Stimulated activated naive CD4-positive, alpha-beta T cell treated with Interleukin-2 at 50 U/mL for 16 hours (primary cell): ENCODE results near the gene PFN3.

Source experiments
- DNase-seq: peaks from one replicate; lab custom pipeline; 2025; lab: John Stamatoyannopoulos, UW

Gene PFN3

DNA sequence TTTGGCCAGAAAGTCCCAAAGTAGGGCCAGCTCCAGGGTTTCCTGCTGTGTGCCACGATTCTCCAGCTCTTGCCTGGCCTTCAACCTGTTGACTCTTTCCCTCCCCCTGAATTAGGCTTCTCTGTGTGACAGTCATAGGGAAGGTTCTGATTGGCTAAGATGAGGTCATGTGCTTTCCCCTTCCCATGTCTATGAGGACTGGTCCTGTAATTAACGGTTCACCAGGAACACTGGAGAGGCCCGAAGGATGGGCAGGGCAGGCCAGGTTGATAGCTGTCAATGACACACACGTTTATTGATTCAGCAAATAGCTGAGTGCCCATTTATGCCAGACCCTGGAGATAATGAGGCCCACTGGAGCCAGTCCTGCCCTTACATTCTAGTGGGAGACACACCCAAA is 37.2 kb upstream of the PFN3 start:
- DNase-seq, result no peak

DNA sequence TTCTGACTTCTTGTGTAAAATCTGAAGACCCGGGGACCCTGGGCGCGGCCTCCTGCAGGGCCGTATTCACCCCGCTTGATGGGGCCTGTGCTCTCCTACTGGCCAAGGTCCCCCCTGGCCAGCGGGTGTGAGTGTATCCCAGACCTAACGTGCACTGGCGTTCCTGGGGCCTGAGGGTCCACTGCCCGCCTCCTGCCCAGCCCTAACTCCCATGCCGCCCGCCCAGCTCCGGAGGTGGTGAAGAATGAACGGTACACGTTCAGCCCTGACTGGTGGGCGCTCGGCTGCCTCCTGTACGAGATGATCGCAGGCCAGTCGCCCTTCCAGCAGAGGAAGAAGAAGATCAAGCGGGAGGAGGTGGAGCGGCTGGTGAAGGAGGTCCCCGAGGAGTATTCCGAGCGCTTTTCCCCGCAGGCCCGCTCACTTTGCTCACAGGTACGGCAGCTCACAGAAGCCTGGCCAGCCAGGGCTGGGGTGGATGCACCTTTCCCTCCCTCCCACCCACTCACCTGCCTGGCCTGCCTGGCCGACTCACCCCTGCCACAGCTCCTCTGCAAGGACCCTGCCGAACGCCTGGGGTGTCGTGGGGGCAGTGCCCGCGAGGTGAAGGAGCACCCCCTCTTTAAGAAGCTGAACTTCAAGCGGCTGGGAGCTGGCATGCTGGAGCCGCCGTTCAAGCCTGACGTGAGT is 35.5 kb upstream of the PFN3 start:
- no peak for DNase-seq

DNA sequence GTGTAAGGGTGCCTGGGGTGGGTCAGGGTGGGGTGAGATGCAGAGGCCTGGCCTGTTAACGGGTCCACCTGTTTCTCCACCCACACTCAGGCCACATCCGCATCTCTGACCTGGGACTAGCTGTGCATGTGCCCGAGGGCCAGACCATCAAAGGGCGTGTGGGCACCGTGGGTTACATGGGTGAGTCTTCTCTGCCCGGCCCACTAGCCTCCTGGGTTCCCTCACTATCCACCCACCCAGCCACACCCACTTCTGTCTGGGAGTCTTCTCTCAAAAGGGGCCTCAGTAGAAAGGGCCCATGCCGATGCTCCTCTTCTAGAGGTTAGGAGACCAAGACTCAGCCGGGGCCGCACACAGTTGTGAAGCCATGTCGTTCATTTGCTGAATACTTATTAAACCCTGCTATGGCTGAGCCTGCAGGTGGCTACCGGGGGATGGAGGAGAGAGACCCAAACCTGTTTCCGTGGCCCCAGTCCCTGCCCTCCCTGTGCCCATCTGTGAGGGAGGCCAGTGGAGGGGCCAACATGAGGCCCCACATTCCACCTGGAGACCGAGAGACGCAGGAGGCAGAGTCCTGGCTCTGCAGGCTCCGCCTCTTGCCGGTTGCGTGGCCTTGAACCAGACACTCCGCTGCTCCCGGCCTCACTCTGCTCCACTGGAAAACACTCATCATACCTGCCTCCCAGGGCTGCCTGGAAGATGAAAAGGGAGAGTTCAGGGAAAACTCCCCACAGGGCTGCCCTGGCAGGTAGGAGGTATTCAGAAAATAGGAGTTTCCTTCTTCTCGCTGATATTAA is 34.7 kb upstream of the PFN3 start:
- no peak for DNase-seq

DNA sequence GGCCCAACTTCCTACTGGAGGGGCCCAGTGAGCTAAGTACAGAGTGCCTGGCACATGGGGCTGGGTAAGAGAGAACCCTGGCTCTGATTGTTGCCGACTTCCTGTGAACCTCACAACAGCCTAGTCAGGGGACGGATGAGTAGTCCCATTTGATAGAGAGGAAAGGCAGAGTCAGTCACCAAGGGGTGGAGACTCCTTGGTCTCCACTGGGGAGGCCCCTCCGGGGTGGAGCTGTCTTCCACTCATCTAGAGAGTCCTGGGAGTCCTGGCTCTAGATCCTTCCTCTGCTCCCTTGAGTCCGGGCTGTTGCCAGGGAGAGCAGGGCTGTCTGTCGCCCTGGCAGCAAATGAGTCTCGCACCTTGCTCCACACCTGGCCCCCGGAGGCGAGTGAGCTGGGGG is 34.0 kb upstream of the PFN3 start:
- DNase-seq, result peak; percentile 54

DNA sequence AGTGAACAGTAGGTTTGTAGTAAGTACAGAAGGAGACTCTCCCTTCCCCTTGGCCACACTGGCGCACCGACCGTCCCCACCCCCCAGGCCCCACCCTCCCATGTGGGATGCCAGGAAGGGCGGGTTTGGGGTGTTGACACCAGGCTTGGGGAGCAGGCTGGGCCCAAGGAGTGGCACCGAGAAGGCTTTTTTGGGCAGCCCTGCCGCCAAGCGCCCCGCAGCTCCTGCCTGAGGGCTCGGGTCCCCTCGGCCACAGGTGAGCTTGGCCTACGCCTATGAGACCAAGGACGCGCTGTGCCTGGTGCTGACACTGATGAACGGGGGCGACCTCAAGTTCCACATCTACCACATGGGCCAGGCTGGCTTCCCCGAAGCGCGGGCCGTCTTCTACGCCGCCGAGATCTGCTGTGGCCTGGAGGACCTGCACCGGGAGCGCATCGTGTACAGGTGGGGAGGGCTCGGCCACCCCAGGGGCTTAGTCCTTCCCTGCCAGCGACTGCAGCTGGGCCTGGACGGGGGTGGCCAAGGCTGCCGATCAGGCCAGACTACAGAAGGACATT is 33.3 kb upstream of the PFN3 start:
- DNase-seq, result no peak

DNA sequence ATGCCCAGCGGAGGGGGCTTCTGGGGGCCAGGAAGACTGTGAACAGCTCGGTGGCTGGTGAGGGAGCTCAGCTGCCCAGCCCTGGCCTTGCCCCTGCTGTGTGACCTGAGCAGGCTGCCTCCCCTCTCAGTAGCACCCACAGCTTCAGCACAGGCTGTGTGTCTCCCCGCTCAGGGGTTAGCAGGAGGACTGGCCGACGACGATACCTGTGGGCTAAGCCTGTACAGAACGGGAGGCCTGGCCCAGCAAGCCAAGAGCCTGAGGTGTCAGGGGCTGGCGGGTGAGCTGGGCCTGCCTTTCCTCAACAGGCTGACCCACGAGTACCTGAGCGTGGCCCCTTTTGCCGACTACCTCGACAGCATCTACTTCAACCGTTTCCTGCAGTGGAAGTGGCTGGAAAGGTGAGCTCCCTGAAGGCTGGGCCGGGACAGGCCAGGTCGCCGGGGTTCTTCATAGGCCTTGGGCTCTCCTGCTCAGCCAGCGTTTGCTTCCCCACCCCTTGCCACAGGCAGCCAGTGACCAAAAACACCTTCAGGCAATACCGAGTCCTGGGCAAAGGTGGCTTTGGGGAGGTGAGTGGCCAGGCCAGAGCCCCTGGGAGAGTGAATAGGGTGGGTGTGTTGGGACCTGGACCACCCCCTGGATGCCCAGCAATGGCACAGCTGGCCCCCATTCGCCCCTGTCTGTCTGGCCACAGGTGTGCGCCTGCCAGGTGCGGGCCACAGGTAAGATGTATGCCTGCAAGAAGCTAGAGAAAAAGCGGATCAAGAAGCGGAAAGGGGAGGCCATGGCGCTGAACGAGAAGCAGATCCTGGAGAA is 32.6 kb upstream of the PFN3 start:
- DNase-seq, result no peak

DNA sequence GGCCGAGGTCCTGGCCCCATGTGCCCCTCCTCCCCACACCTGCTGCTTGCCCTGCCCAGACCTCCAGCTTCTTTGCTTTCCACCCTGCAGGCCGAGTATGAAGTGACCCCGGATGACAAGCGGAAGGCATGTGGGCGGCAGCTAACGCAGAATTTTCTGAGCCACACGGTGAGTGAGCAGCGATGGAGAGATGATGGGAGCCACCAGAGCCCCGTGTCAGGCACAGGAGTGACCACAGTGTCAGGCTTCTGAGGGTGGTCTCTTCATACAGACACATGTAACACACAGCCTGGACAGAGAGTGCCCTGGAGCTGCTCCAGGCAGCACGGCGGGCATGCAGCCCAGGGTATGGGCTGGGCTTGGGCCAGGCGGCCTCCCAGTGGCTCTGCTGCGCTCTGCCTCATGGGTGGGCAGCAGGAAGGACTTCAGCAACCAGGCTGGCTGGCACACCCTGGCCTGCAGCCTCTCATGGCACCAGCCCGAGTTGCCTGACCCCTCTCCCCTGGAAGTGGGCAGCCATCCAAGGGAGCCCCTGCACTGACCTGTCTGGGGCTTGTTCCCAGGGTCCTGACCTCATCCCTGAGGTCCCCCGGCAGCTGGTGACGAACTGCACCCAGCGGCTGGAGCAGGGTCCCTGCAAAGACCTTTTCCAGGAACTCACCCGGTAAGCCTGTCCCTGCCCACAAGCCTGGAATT is 31.8 kb upstream of the PFN3 start:
- peak; percentile 63 for DNase-seq

DNA sequence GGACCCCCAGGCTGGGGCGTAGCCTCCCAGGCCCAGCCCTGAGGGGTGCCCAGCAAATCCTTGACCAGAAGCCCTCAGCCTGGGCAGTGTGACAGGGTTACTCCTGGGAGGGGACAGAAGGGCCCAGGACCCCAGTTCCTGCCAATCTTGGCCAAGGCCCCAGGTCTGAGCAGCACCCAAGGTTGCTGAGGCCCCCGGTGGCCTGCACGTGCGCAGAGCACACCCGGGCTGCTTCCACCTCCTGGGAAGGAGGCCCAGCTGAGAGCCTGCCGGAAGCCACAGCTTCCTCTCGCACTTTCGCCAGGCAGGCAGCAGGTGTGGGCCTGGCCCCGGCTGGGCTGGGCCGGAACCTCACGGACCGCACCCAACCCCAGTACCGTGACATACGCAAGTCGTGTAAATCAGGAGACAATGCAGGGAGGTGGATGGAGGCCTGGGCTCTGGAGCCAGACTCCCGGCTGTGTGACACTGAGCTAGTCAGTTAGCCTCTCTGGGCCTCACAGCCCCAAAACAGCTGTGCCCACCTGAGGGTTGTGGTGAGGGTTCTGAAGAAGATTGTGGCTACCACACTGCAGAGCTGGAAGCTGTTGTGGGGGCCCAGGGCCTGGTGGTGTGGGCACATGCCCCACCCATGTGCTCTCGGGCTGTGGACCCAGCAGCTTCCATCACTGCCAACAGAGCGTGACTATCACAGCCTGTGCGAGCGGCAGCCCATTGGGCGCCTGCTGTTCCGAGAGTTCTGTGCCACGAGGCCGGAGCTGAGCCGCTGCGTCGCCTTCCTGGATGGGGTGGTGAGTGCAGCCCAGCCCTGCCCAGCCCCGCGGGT is 31.1 kb upstream of the PFN3 start:
- peak; percentile 74 for DNase-seq

DNA sequence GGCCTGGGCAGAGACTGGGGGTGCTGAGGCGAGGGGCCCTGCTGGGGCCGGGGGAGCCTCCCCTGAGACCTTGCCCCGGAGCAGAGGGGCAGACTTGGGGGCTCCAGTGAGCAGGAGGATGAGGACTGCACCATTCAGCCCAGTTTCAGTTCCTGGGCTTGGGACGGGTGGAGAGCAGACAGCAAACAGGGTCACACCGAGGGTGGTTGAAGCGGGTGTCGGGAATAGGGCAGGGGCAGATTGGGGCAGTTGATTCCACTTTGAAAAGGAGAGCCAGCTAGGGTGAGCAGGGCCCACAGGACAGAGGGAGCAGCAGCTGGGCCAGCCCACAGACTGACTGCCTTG is 30.5 kb upstream of the PFN3 start:
- no peak for DNase-seq

DNA sequence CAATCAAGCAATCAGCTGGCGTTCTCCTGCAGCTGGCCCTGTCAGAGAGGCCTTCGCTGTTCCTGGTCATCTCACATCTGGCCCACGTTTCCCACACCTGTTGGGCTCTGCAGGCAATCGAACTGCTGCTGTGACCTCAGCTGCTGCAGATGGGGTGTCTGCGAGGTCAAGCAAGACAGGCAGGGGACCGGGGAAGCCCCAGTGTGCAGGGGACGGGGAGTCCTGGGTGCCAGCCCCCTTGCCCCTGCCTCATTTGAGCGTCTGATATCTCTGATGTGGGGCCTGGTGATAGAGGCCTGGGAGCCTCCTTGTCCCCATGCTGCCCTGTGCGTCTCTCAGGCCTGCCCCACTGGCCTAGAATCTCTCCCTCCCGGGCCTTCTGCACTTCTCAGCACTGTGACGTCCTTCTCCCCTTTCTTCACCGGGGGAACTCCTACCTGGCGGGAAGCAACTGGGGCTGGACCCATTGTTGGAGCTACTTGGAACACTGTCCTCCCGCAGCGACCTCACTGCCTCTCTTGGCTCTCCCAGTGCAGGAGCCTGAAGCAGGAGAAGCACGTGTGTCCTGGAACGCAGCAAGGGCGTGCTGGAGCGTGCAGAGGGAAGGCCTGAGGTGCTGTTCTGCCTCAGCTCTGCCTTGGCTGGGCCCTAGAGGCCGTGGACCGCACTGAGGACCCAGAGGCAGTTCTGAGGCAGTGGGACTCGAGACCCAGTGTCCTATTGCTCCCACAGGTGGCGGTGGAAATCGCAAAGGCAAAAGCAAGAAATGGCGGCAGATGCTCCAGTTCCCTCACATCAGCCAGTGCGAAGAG is 29.9 kb upstream of the PFN3 start:
- DNase-seq, result no peak

DNA sequence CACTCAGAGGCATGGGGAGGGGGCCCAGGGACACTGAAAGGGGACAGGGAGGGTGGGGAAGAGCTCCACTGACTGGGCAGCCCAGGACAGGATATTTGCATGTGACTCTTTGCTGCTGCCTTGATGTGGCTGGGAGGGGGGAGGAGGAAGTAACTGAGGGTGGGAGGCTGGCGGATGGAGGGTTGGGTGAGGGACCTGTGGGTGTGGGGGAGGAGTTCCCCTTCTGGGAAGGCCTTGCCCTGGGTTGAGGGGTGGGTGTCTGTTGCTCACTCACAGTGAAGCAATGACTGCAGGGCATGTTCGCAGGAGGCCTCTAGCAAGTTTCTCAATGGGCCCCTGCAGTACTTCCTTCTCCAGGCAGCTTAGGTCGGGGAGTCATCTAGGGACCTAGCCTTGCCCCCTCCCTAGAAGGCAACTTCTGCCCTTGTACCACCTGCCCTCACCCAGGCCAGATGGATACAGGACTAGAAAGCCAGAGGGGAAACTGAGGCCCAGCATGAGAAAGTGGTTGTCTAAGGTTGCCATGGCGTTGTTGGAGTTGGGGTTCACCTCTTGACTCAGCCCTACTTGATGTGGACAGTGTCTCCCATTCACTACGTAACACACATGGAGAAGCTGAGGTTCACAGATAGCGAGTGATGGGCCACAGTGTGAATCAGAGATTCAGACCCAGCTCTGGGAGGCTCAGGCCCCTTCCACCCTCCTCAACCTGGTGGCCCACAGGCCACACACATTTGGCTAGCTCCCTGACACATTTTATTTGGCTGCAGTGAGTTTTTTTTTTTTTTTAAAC is 29.0 kb upstream of the PFN3 start:
- DNase-seq, result peak; percentile 92

DNA sequence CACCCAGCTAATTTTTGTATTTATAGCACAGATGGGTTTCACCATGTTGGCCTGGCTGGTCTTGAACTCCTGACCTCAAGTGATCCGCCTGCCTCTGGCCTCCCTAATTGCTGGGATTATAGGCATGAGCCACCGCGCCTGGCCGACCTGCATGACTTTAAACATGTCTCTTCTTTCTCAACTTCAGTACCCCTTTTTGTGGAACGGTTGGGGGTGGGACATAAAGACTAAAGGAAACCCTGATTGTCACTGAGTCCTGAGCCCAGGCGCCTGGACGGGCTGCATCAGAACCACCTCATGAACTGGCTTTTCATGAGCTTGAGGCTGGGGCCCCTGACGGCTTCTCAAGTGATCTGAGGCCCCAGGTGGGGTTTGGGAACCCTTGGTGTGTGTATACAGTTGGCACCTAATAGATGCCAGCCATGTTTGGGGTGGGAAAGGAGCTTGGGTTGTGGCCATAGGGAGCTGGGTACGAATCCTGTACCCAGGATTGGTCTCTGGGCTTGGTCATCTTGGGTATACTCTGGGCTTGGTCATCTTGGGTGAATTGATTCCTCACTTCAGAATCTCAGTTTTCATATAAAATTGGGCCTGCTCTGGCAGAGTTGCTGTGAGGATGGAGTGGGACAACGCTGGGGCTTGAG is 28.2 kb upstream of the PFN3 start:
- DNase-seq, result no peak

DNA sequence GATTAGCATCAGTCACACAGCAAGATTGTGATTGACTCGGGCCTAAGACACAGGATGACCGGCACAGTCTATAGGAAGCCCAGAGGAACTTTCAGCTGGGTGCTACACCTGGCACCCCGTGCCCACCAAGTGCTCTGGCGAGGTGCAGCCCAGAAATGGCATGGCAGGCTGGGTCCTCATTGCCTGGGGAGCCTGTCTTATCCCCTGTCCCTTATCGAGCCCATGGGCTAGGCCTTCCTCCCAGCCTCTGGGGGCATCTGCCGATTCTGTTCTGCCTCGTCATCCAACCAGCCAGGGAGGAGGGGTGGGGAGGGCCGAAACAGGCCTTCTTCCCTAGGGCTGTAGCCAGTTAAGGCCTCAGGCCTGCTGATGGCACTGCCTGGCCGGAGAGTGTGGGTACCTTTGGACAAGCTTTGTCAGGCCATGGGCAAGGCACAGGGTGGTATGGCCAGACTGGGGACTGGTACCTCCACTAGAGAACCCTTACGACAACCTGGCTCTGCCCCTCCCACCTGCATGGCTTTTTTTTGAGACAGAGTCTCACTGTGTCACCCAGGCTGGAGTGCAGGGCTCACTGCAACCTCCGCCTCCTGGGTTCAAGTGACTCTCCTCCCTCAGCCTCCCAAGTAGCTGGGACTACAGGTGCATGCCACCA is 27.6 kb upstream of the PFN3 start:
- DNase-seq, result peak; percentile 27

DNA sequence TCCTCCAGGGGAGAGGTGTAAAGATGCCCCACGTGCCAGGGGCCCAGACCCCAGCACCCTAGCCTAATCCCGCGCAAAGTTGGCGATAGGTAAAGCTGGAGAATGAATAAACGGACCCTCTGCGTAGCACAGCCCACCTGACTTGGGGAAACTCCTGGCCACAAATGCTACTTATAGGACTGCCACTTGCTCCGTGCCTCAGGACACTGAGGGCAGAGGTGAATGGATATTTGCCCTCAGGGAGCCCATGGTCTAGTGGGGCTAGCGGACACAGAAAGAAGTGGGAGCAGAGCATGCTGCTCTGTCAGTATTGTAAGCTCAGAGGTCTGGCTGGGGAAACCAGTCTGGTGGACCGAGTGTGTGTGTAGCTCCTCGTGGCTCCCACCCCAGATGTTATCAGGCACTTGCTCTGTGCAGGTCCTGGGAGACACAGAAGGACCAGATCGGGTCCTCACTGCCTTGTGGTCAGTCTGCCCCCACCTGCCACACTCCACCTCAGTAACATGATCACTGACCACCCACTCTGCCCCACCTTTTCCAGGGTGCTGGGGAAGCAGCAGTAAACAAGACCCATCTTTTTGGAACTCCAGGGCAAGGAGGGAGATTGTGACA is 26.9 kb upstream of the PFN3 start:
- no peak for DNase-seq

DNA sequence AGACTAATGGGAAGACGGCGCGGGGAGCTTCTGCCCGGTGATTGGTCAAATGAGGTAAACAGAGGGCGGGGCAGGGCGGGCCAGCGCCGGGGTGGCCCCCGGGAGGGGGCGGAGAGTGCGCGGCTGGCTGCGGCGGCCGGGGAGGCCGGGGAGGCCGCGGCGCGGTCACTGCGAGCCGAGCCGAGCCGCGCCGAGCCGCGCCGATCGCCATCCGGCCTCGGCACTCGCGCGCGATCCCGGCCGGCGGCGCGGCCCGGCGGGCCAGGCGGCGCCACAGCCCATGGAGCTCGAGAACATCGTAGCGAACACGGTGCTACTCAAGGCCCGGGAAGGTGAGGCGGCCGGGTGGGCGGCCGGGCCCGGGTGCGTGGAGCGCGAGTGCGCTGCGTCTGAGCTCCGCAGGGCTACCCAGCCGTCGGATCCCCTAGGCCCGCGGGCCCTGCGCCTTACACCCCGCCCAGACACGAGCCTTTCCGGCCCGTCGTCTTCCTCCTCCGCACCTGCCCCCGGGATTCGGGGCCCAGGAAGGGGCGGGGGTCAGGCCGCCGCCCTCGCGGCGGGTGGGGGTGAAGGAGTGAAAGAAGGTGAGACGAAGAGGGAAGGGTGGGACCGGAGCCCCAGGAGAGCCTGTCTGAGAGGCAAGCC is 26.2 kb upstream of the PFN3 start, which contains the start of gene GRK6:
Gene GRK6 (plus strand): TSS at position 111 of the 645 bp plus-strand sequence. CDS start 170 bp downstream, at position 281.
- peak; percentile 58 for DNase-seq

DNA sequence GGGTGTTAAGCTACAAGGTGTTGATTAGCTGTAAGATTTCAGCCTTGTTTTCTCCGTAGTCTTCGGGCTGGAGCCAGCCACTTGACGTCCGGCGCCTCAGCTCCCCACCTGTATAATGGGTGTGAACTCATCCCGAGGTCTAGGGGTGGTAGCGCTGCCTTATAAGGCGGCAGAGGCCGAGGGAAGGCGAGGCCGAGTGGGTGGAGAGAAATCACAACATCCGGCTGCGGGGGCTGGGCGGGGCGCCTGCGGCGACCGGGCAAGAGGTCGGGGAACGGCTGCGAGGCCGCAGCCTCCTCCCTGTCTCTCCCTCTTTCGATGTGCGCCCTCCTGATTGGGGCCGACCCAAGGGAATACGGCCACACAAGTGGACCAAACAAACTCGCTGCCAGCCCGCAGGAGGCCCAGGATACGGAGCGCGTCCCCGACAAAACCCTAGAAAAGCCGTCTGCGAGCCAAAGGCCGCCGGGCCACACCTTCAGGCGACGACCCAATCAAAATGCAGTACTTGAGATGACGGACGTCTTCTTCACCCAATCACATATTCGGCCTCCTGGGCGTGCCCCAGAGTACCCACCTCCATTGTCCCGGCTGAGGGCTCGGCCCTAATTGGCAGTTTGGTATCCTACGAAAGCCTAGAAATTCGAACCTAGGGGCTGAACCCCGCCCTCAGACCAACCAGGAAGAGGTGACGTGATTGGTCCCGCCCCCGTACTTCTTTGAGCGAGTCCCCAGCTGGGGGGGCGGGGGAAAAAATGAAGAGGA is 25.5 kb upstream of the PFN3 start:
- DNase-seq, result peak; percentile 100
